Cardiac septum (tissue), 1 donor: ENCODE measurements around the gene MARS1. TPM values are rescaled to one million over a fixed set of nuclear protein-coding genes. Genes with fewer than 3 reads are reported as not detected.

ENCODE experiments used
- DNase-seq: peaks from one replicate; pipeline ENCODE4 v3.0.0-alpha.2; 2020; ENCODE audit warnings: low spot score
- intact Hi-C: fragments of 100-400 bp; cut with DNase I; formaldehyde crosslinking; loops from one replicate; pipeline ENCODE4 v1.14.0; 2022
- total RNA-seq: library from RNA; stranded (reverse); fragmentation: NEBNext Ultra II Directional; extraction: Animal tissue kit (Norgen Biotek cat#: 25700); gene quantifications from one replicate; pipeline ENCODE4 v1.2.1, GENCODE V29; 2021
- donor health status: DM: no; HTN: no; CAD: no.

Gene MARS1
- total RNA-seq, 1 donor from 2014 or later, result 89.2 TPM

DNA sequence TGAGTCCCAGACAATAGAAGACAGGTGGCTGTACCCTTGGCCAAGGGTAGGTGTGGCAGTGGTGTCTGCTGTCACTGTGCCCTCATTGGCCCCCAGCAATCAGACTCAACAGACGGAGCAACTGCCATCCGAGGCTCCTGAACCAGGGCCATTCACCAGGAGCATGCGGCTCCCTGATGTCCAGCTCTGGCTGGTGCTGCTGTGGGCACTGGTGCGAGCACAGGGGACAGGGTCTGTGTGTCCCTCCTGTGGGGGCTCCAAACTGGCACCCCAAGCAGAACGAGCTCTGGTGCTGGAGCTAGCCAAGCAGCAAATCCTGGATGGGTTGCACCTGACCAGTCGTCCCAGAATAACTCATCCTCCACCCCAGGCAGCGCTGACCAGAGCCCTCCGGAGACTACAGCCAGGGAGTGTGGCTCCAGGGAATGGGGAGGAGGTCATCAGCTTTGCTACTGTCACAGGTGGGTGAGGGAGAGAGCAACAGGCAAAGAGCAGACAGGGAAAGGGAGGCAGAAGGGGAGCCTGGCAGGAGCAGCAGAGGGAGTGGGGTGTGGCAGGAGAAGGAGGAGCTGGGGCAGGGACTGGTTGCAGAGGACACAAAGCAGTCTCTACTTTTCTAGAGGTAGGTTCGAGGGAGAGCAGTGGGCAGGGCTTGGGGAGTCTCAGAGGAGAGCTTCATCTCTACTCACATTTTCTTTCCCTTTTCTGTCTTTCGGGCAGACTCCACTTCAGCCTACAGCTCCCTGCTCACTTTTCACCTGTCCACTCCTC, 32.3 kb upstream of the MARS1 start:
- intact Hi-C loops, result loop anchor here (1.0 to 5.0 kb wide), 2 partner anchors 148 to 243 kb away; no protein-coding TSS in a partner anchor
- no peak for DNase-seq

DNA sequence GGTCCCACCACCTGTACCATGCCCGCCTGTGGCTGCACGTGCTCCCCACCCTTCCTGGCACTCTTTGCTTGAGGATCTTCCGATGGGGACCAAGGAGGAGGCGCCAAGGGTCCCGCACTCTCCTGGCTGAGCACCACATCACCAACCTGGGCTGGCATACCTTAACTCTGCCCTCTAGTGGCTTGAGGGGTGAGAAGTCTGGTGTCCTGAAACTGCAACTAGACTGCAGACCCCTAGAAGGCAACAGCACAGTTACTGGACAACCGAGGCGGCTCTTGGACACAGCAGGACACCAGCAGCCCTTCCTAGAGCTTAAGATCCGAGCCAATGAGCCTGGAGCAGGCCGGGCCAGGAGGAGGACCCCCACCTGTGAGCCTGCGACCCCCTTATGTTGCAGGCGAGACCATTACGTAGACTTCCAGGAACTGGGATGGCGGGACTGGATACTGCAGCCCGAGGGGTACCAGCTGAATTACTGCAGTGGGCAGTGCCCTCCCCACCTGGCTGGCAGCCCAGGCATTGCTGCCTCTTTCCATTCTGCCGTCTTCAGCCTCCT, 31.6 kb upstream of the MARS1 start:
- intact Hi-C loops, result loop anchor here (5.0 kb wide), 1 partner anchor 244 kb away; no protein-coding TSS in a partner anchor

DNA sequence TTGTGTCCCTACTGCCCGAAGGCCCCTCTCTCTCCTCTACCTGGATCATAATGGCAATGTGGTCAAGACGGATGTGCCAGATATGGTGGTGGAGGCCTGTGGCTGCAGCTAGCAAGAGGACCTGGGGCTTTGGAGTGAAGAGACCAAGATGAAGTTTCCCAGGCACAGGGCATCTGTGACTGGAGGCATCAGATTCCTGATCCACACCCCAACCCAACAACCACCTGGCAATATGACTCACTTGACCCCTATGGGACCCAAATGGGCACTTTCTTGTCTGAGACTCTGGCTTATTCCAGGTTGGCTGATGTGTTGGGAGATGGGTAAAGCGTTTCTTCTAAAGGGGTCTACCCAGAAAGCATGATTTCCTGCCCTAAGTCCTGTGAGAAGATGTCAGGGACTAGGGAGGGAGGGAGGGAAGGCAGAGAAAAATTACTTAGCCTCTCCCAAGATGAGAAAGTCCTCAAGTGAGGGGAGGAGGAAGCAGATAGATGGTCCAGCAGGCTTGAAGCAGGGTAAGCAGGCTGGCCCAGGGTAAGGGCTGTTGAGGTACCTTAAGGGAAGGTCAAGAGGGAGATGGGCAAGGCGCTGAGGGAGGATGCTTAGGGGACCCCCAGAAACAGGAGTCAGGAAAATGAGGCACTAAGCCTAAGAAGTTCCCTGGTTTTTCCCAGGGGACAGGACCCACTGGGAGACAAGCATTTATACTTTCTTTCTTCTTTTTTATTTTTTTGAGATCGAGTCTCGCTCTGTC, 31.0 kb upstream of the MARS1 start:
- intact Hi-C loops, result loop anchor here (5.0 kb wide), 1 partner anchor 245 kb away; no protein-coding TSS in a partner anchor
- DNase-seq, result no peak

More for the DNA sequence above, 31.6 kb upstream of the MARS1 start:
- DNase-seq, result no peak

DNA sequence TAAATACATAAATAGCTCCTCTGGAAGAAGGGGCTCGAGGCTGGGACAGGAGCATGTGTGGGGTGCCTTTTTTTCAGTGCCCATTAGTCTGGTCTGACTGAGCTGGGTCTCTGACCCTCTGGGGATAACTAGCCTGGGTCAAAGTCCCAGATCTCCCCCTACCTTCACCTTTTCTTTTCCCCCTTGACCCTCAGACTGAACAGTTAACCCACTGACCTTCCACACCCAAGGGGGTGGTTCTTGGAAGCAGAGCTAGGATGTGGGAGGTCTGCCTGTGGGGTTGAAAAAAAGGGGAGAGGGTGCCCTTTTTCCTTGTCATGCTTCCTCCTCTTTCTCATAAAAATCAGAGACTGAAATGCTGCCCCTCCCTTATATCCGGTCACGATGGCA, 29.2 kb upstream of the MARS1 start:
- DNase-seq, result no peak

DNA sequence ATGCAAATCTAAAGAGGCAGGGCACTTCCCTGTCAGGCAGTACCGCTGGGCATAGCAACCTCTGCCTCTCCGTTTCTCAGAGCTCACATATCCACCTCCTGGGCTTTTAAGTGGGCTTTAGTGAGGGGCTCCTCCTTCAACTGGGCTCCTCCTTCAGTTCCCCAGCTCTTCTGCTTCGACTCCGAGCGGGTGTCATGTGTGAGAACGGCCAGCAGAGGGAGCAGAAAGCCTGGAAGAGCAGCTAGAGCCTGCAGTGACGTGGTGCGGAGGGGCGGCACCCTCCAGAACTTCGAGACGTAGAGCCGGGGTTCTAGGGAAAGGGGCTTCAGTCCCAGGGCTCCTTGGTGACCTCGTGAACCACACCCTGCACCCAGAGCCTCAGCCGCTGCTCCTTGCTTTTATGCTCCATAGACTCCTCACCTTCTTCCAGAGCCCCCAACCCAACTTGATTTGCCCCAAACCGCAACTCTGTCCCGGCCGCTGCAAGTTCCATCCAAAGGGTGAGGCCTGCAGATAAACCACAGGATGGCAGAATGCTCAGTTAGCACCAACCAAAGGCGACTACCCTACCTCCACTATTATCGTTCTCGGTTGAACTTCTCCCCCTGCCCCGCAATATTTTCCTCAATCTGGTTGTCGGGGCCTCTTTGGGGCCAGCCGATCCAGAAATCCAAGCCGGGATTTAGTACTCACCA, 28.7 kb upstream of the MARS1 start:
- peak; percentile 97 for DNase-seq
- intact Hi-C loops, result loop anchor here (5.0 kb wide), 1 partner anchor 247 kb away; no protein-coding TSS in a partner anchor

More for the DNA sequence above, 29.2 kb upstream of the MARS1 start:
- intact Hi-C loops, result loop anchor here (5.0 kb wide), 1 partner anchor 246 kb away; no protein-coding TSS in a partner anchor

DNA sequence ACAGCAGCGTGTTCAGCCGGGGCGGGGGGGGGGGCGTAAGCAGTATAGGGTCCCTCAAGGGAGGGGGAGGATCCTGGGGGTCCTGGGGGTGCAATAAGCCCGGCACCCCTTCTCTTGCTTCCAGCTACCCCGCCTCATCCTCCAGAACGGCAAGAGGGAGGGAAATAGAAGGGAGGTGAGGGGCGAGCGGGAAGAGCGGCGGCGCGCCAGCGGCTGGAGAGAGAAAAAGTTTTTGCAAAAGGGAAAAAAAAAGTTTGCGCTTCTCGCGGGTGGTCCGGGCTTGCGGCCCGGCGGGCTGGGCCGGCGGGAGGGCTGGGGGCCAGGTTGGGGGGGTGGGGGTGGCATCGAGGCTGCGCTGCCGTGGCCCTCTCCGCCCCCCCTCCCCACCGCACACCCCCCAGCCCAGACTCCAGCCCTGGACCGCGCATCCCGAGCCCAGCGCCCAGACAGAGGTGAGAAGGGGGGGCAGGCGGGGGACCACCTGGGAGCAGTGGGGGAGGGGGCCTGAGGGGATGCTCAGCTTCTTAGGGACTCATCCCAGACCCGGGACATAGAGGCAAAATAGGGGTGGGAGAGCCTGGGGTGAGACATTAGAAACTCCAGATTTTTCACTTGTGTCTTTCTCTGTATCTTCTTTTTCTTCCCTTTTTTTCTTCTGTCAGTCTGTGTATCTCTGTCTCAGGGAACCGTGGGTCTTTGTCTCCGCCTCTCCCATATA, 28.0 kb upstream of the MARS1 start, which contains the start of gene GLI1:
TSS of gene GLI1 (plus strand) at position 36 of the 718 bp plus-strand sequence. CDS start 3,907 bp downstream, outside the sequence.
- DNase-seq, result no peak
- intact Hi-C loops, result loop anchor here (5.0 kb wide), 1 partner anchor 248 kb away; no protein-coding TSS in a partner anchor

DNA sequence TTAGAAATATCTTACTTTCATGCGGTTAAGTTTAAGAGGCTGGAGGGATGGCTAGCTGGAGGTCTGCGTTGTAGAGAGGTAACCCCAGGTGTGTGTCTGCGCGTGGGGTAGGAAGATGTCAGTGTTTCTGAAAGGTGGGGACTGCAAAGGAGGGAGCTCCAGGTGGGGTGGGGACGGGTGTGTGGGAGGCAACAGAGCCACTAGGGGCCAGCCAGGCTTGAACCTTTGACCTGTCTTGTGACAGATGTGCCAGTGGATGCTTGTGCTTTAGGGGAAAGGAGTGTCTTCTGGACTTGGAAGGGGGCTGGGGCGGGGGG, 27.4 kb upstream of the MARS1 start:
- DNase-seq, result no peak
- intact Hi-C loops, result no loop called here

DNA sequence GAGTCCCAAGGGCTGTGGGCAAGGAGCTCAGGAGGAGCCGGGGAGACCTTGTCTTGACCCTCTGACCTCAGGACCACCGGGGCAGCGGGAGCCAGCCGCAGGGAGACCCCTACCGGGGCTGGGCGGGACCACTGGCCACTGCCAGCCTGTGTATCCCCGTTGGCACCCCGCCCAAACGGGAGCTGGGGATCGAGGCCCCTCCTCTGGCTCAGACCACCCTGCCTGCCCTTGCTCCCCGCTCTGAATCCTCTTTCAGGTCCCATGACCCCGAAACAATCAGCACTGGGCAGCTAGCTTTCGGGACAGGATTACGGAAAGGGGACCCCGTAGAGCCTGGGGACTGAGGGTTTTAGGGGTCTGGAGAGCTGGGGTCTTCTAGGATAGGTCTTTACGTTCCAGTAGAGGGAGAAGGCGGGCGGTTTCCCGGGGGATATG, 27.0 kb upstream of the MARS1 start:
- intact Hi-C loops, result no loop called here

DNA sequence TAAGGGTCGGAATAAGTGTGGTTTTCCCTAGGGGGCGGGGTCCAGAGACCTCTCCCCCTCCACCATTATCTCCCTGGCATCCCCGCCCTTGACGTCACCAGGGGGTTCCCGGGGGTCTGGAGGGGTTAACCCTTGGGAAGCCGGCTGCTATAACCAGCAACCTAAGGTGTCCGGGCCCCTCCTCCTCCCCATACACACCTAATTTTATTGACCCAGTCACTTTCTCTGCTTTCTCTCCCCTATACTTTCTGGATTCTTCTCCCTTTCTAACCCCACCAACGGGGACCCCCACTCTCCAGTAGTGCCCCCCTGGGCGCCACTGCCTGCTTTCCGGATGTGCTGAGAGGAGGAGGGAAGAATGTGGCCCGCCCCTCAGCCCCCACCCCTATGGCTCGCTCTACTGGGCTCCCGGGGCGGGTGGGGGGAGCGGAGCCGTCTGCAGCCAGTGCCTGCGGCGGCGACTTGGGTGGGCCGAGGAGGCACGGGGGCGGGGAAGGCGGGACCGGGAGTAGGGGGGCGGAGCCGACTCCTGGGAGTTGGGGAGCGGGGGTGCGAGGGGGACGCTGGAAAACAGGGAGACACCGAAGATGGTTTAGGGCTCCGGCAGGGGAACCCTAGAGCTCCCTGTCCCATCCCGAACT, 26.5 kb upstream of the MARS1 start:
- DNase-seq, result no peak
- intact Hi-C loops, result no loop called here

More for the DNA sequence above, 27.0 kb upstream of the MARS1 start:
- no peak for DNase-seq

DNA sequence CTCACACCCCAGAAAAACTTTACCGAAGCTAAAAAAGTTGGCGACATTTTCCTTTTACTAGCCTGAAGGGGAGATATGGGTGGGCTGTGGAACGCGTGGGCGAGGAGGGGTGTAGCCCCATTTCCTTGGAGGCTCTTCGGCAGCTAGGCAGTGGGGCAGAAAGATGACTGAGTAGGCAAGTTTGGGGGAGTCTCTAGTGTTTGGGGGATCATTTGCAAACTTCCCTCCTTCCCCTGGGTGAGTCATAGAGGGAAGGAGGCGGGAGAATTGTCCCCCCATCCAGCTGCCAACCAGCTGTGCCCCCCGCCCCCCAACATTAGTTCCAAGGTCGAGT, 26.0 kb upstream of the MARS1 start:
- intact Hi-C loops, result no loop called here
- no peak for DNase-seq

DNA sequence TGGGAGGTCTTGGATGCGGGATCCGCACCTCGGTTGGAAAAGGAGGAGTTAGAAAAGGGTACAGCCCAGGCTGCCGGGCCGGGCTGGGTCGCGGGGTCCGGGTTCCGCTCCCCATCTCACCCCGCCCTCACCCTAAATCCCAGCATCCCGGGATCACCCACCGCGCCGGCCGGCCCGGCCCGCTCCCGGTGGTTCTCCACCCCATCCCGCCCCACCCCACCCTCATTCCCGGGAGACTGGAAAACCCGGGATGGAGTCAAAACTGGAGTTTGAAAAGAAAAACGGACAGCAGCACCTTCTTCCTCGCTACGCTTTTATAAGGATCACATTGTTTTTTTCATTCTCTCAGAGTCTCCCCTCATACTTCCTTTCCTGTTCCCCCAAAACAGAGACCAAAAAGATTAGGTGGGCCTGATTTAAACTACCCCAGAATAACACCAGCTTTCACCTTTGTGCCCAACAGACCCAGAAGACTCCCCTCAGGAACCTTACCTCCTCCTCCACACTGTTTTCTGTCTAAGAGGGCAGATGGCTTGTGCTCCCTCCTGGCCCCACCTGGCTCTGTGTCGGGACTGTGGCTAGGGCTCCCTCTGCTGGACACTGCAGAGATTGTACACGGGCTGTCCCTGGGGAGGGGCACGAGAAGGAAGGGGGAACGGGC, 25.5 kb upstream of the MARS1 start:
- intact Hi-C loops, result no loop called here
- peak; percentile 93 for DNase-seq

DNA sequence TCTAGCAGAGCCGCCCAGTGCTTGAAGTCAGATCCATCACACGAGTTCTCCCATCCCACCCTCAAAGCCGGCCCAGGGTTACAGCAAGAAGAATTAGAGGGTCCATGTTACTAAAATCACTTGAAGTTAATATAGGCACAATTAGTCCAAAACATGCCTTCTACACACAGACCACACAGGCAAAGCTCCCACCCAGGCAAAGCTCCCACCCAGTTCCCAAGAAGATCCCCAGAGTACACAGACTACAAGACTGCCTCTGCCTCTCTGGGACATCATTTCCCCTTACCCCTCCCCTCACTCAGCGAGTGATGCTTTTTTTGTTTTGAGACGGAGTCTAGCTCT, 25.0 kb upstream of the MARS1 start:
- intact Hi-C loops, result no loop called here

DNA sequence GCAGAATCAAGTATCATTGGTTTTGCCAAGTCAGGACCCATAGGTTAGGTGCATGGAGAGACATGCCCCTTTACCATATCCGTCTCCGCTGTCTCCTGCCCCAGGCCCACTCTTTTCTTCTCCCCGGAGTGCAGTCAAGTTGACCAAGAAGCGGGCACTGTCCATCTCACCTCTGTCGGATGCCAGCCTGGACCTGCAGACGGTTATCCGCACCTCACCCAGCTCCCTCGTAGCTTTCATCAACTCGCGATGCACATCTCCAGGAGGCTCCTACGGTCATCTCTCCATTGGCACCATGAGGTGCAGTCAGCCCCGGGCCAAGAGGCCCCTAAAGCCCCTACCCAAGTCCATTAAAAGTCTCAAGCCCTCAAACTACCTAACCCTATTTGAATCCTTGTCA, 23.3 kb upstream of the MARS1 start:
- intact Hi-C loops, result no loop called here

More for the DNA sequence above, 25.0 kb upstream of the MARS1 start:
- no peak for DNase-seq

DNA sequence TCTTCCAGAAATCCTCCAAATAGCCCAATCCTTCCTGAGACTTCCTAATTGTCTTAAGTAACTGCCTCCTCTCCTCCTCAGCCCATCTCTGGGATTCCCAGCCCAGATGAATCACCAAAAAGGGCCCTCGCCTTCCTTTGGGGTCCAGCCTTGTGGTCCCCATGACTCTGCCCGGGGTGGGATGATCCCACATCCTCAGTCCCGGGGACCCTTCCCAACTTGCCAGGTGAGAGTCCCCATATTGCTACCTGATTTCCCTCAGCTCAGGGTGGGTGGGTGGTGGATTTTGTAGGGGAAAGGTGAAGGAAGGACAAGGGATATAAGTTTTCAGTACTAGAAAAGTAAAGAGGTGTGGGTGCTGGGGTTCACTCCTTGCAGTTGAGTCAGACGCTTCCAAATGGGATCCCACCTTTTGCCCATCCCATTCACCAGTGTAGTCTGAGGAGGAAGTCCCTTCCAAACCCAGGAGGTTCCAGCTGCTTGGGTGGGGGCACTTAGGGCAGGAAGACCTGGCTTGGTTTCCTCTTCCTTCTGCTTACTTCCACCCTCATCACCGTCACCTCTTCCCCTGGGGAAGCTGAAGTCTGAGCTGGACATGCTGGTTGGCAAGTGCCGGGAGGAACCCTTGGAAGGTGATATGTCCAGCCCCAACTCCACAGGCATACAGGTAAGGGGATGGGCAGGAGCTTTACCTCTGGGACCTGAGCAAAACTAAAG, 22.7 kb upstream of the MARS1 start:
- no peak for DNase-seq
- intact Hi-C loops, result no loop called here

More for the DNA sequence above, 23.3 kb upstream of the MARS1 start:
- DNase-seq, result no peak

DNA sequence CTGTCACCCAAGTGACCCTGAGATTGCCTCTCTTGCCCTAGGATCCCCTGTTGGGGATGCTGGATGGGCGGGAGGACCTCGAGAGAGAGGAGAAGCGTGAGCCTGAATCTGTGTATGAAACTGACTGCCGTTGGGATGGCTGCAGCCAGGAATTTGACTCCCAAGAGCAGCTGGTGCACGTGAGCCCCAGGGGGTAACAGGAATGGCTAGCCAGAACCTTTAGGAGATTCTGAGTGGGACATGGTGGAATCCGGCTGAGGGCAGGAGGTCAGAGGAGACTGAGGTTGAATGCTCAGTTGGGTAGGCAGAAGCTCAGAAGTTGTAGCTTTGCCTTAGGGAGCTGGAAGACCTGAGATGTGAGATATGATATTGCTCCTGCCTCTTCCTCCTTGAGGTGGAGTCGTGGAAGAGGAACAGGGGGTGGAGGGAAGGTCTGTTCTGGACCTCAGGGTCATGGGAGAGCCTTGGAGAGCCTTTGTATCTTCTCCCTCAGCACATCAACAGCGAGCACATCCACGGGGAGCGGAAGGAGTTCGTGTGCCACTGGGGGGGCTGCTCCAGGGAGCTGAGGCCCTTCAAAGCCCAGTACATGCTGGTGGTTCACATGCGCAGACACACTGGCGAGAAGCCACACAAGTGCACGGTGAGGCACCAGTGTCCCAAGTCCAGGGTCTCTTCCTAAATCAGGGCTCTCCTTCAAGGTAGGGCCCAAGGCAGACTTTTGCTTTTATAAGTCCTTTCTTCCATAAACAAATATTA, 21.9 kb upstream of the MARS1 start:
- intact Hi-C loops, result no loop called here
- DNase-seq, result no peak

DNA sequence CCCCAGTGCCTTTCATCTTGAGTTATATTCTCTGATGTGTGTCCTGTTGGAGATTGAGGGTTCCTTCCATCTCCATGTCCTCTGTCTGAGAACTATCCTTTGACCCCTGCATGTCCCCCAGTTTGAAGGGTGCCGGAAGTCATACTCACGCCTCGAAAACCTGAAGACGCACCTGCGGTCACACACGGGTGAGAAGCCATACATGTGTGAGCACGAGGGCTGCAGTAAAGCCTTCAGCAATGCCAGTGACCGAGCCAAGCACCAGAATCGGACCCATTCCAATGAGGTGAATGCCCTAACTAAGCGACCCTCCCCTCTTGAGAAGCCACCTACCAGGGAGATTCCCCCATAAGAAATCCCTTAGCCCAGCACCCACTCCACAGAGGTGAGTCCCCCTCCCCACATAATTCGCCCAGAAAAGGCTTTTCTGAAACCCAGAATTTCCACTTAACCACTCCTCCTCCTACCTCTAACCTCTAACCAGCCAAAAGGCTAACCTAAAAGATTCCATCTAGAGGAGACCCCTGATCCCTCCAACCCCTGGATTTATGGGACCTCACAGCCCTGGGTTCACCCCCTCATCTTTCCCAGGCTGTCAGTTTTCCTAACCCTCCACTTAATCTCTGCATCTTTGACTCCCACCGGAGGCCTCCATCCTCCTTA, 20.5 kb upstream of the MARS1 start:
- no peak for DNase-seq
- intact Hi-C loops, result no loop called here
